HG03460 (cell line): ENCODE measurements around the gene CACNA1S.

Experiments
- ATAC-seq: cut with Tn5 transposase; IDR thresholded peaks from one replicate; pipeline ENCODE4 v1.9.1; 2021; ENCODE audit not compliant: unreplicated experiment

CACNA1S gene

GRCh38 chr1:200990114-200990513, 122.1 kb downstream of the CACNA1S start:
- no peak for ATAC-seq
